ENCODE measurements around the gene ATG7.

GRCh38 chr3:11381563-11381962, 109.4 kb downstream of the ATG7 start:
- TF ChIP-seq, protein P1, sequence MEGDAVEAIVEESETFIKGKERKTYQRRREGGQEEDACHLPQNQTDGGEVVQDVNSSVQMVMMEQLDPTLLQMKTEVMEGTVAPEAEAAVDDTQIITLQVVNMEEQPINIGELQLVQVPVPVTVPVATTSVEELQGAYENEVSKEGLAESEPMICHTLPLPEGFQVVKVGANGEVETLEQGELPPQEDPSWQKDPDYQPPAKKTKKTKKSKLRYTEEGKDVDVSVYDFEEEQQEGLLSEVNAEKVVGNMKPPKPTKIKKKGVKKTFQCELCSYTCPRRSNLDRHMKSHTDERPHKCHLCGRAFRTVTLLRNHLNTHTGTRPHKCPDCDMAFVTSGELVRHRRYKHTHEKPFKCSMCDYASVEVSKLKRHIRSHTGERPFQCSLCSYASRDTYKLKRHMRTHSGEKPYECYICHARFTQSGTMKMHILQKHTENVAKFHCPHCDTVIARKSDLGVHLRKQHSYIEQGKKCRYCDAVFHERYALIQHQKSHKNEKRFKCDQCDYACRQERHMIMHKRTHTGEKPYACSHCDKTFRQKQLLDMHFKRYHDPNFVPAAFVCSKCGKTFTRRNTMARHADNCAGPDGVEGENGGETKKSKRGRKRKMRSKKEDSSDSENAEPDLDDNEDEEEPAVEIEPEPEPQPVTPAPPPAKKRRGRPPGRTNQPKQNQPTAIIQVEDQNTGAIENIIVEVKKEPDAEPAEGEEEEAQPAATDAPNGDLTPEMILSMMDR (IDR thresholded peaks at IDR 0.05): no peak
- TF ChIP-seq POLR2AphosphoS5 (IDR thresholded peaks at IDR 0.05; ENCODE audit: insufficient read depth in 1 of 2, low read depth in 1 of 2) (no peak), POLR2A (IDR thresholded peaks at IDR 0.05) (no peak)

All from vagina (tissue), 2 donors.